Measurements from ENCODE around the gene OR52B6. TPM values are rescaled to one million over a fixed set of nuclear protein-coding genes. Genes with fewer than 3 reads are reported as not detected.

OR52B6 gene
- total RNA-seq, 1 donor, result not detected

- H3K4me3 ChIP-seq (ENCODE audit: low read depth, low read length), result peak overlapping the region; percentile 33
- TF ChIP-seq, protein P1, sequence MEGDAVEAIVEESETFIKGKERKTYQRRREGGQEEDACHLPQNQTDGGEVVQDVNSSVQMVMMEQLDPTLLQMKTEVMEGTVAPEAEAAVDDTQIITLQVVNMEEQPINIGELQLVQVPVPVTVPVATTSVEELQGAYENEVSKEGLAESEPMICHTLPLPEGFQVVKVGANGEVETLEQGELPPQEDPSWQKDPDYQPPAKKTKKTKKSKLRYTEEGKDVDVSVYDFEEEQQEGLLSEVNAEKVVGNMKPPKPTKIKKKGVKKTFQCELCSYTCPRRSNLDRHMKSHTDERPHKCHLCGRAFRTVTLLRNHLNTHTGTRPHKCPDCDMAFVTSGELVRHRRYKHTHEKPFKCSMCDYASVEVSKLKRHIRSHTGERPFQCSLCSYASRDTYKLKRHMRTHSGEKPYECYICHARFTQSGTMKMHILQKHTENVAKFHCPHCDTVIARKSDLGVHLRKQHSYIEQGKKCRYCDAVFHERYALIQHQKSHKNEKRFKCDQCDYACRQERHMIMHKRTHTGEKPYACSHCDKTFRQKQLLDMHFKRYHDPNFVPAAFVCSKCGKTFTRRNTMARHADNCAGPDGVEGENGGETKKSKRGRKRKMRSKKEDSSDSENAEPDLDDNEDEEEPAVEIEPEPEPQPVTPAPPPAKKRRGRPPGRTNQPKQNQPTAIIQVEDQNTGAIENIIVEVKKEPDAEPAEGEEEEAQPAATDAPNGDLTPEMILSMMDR (IDR thresholded peaks at IDR 0.05; ENCODE audit: insufficient read depth, low read depth, low read length), result no peak
- peak; percentile 94 for DNase-seq (ENCODE audit: low read depth)
Observed at GRCh38 chr11:5620651-5621521, 40.2 kb downstream of the OR52B6 start.

DNA sequence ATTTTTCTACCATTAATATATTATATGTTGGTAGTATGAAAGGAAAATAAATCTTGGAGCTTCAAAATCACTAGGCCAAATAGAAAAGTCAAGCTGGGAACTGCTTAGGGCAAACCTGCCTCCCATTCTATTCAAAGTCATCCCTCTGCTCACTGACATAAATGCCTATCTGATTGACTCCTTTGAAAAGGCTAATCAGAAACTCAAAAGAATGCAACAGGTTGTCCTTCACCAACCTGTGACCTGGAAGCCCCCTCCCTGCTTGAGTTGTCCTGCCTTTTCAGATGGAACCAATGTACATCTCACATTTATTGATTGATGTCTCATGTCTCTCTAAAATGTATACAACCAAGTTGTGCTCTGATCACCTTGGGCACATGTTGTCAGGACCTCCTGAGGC, 40.9 kb downstream of the OR52B6 start:
- no peak for DNase-seq (ENCODE audit: low read depth)
- H3K4me3 ChIP-seq (ENCODE audit: low read depth, low read length), result no peak overlapping the region
- TF ChIP-seq, protein P1 (IDR thresholded peaks at IDR 0.05; ENCODE audit: insufficient read depth, low read depth, low read length), result no peak

GRCh38 chr11:5622802-5623201, 42.1 kb downstream of the OR52B6 start:
- H3K4me3 ChIP-seq (ENCODE audit: low read depth, low read length), result no peak overlapping the region
- TF ChIP-seq, protein P1 (IDR thresholded peaks at IDR 0.05; ENCODE audit: insufficient read depth, low read depth, low read length), result no peak
- DNase-seq (ENCODE audit: low read depth), result no peak

DNA sequence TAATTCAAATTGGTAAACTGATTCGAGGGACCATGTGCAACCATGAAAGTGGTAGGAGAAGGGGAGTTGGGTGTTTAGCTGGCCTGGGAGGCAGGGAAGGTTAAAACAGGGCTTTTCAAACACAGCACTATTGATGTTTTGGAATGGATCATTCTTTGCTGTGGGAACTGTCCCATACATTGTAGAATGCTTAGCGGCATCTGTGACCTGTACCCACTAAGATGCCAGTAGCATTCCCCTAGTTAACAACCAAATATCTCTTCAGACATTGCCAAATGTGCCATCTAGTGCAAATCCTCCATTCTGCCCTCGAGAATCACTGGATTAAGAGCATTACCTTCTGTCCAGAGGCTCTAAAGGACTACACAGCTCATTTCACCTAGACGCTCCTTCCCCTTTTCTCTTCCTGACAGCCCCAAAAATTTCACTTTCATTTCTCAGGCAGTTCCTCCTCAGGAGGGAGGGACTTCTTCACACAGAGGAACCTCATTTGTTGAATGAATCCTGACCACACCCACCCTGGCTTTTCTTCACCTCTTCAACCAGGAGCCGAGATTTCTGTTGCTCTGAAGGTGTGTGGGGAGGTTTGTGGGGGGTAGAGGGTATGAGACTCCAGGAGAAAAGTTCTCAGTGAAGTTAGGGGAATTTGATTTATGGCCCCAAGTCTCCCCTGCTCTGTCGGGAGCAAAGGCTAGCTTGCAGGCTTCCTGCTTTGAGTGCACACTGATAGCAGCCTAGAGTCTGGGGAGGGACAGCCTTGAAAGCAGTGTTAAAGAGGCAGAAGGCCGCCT, 44.0 kb downstream of the OR52B6 start, which contains the start of gene TRIM34:
Gene TRIM34 (plus strand): TSS at position 513 of the 791 bp plus-strand sequence. CDS start 7,331 bp downstream, outside the sequence.
- TF ChIP-seq, protein P1 (IDR thresholded peaks at IDR 0.05; ENCODE audit: insufficient read depth, low read depth, low read length), result no peak
- peak; percentile 77 for DNase-seq (ENCODE audit: low read depth)
- H3K4me3 ChIP-seq (ENCODE audit: low read depth, low read length), result peak within 1 kb of the TSS; percentile 69

GRCh38 chr11:5625281-5625680, 44.6 kb downstream of the OR52B6 start:
- H3K4me3 ChIP-seq (ENCODE audit: low read depth, low read length), result peak overlapping the region; percentile 69
- DNase-seq (ENCODE audit: low read depth), result no peak

GRCh38 chr11:5626196-5626595, 45.5 kb downstream of the OR52B6 start:
- DNase-seq (ENCODE audit: low read depth), result peak; percentile 36
- TF ChIP-seq, protein P1 (IDR thresholded peaks at IDR 0.05; ENCODE audit: insufficient read depth, low read depth, low read length), result no peak
- H3K4me3 ChIP-seq (ENCODE audit: low read depth, low read length), result no peak overlapping the region

More at GRCh38 chr11:5625281-5625680, 44.6 kb downstream of the OR52B6 start:
- TF ChIP-seq, protein P1 (IDR thresholded peaks at IDR 0.05; ENCODE audit: insufficient read depth, low read depth, low read length), result no peak

All from fibroblast of villous mesenchyme (primary cell).